Measurements from ENCODE around the gene PACS2. TPM values are rescaled to one million over a fixed set of nuclear protein-coding genes. Genes with fewer than 3 reads are reported as not detected.

The PACS2 gene
- total and polyA plus RNA-seq, 2 of the 8 experiments (the other 6 are each of a cell fraction or from before 2014, with no cell fraction given) = 38.0 to 62.8 TPM

DNA sequence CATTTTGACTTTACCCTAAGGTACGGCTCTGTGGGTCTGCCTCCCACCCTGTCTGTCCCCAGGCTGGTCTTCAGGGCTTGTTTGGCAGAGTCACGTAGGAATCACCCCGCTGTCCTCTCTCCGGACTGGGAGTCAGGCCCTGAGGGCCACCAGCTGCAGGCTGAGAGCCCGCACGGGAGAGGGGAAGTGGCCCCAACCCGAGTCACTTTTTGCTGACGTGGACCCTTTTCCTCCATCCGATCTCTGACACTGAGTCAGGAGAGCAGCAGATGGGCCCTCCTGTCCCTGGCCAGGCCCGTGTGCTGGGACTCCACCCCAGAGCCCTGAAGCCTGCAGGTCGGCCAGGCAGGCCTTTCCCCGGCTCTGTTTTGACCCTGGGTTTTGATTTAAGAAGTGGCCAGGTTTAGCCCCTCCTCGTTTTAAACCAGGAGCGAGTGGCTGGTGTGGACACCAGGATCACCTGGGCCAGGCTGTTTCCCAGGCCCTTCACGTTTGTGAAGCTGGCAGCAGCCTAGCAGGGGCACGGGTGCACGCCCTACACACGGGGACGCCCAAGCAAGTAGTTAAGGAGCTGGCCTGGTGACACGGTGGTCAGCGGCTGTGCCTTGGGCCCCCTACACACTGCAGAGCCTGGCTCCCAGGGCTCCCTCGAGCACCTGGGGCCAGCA is 71.3 kb downstream of the PACS2 start:
- no peak overlapping the region for H4K5ac ChIP-seq (ENCODE audit: insufficient read length, low read depth, low read length)
- peaks cover 3 to 30% (median 10%) of the 10 kb centered on the region in 4 experiments; a peak in 5 of 8 replicates for H3K36me3 ChIP-seq (ENCODE audit: control insufficient read depth in 2 of 4, insufficient read depth in 4 of 4, low read length in 3 of 4)
- no peak overlapping the region for H3K23ac ChIP-seq (ENCODE audit: insufficient read length)
- H4K20me1 ChIP-seq (replicated peaks in 1 of 2; ENCODE audit: control insufficient read depth in 1 of 2, insufficient read depth in 2 of 2, low read length in 2 of 2) = peaks cover 0 to 11% of the 10 kb centered on the region in 2 experiments
- no peak overlapping the region for H4K91ac ChIP-seq (replicated peaks; ENCODE audit: insufficient read length, low read length)
- no peaks in the 10 kb centered on the region for H3K23me2 ChIP-seq (ENCODE audit: low read depth, low read length)
- no peak overlapping the region for H2BK120ac ChIP-seq (replicated peaks; ENCODE audit: low read depth, low read length)
- H3K18ac ChIP-seq (ENCODE audit: extremely low read depth, low read length) = no peak overlapping the region
- no peak overlapping the region for H2BK15ac ChIP-seq (ENCODE audit: low read length)
- FAIRE-seq (no peak), DNase-seq (ENCODE audit: low read depth in 1 of 2, low spot score in 2 of 2) (no peak)
- no peak overlapping the region for H2BK20ac ChIP-seq (ENCODE audit: low read length)
- H3K14ac ChIP-seq (ENCODE audit: insufficient read length) = no peak overlapping the region
- H3K4ac ChIP-seq (replicated peaks; ENCODE audit: insufficient read length, low read depth, low read length) = no peak overlapping the region
- H3K9ac ChIP-seq (replicated peaks in 1 of 4; ENCODE audit: extremely low read depth in 1 of 4, low read depth in 3 of 4, low read length in 3 of 4) = no peak overlapping the region
- no peaks in the 10 kb centered on the region for H3K4me1 ChIP-seq (replicated peaks in 1 of 4; ENCODE audit: control insufficient read depth in 3 of 4, insufficient read depth in 4 of 4, low read length in 3 of 4)
- no peak overlapping the region for H3K56ac ChIP-seq (replicated peaks; ENCODE audit: insufficient read length, low read depth, low read length)
- CTCF ChIA-PET (ENCODE audit: partially characterized antibody) = interaction anchor here (1.2 to 1.7 kb wide), 8 partner anchors 8 to 181 kb away, joined by 3 to 7 read pairs (median 4); no protein-coding TSS in a partner anchor
- no peaks in the 10 kb centered on the region for H3K9me3 ChIP-seq (ENCODE audit: insufficient read depth in 2 of 2, low read depth in 1 of 2, low read length in 1 of 2)
- H3K4me2 ChIP-seq (ENCODE audit: insufficient read depth in 1 of 2, low read depth in 2 of 2, low read length in 2 of 2) = no peak overlapping the region
- no peak overlapping the region for H4K8ac ChIP-seq (ENCODE audit: extremely low read depth, insufficient read depth, low read length)
- no peak overlapping the region for H3K27ac ChIP-seq (ENCODE audit: low read depth, low read length)
- H2BK12ac ChIP-seq (ENCODE audit: low read depth, low read length) = no peak overlapping the region
- H3K79me2 ChIP-seq (ENCODE audit: control insufficient read depth in 1 of 2, insufficient read depth in 2 of 2, low read length in 2 of 2) = no peaks in the 10 kb centered on the region
- H2BK5ac ChIP-seq (ENCODE audit: low read depth, low read length) = no peak overlapping the region
- POLR2A ChIA-PET (ENCODE audit: partially characterized antibody) = no interaction called here
- H2AK5ac ChIP-seq (ENCODE audit: low read depth, low read length) = no peak overlapping the region
- no peaks in the 10 kb centered on the region for H3K79me1 ChIP-seq (ENCODE audit: low read depth, low read length)
- no peaks in the 10 kb centered on the region for H3K27me3 ChIP-seq (replicated peaks in 1 of 4; ENCODE audit: control insufficient read depth in 3 of 4, extremely low read depth in 1 of 4, insufficient read depth in 3 of 4, low read length in 3 of 4)
- H2AFZ ChIP-seq (ENCODE audit: low read length) = no peak overlapping the region
- WGBS, 2 experiments (ENCODE audit: extremely low coverage in 1 of 2, insufficient coverage in 1 of 2, insufficient read length in 1 of 2, insufficient replicate concordance in 2 of 2, low coverage in 1 of 2, low lambda C conversion rate in 2 of 2, missing lambda C conversion rate in 1 of 2) = 88% methylated on average over 22 of the region's 22 CpGs; no CpG with 5 or more reads in 1 of the 2 experiments
- H3K4me3 ChIP-seq (ENCODE audit: extremely low read depth in 1 of 4, insufficient read depth in 2 of 4, low read depth in 3 of 4, low read length in 4 of 4) = no peak overlapping the region
- TF ChIP-seq KDM5A (IDR thresholded peaks at IDR 0.05; ENCODE audit: low read length) (no peak), TAF7 (optimal IDR thresholded peaks at IDR 0.05; ENCODE audit: borderline replicate concordance, low read depth, low read length) (no peak), FOSL1 (IDR thresholded peaks at IDR 0.05; ENCODE audit: insufficient read depth, low read depth, low read length) (no peak), RXRA (IDR thresholded peaks at IDR 0.05; ENCODE audit: insufficient read depth, low read depth, low read length) (no peak), NRF1 (IDR thresholded peaks at IDR 0.05; ENCODE audit: low read depth, low read length) (no peak), CREB1 (IDR thresholded peaks at IDR 0.05) (no peak), CHD2 (IDR thresholded peaks at IDR 0.05; ENCODE audit: low read length) (no peak), EZH2 (IDR thresholded peaks at IDR 0.05; ENCODE audit: low read depth, low read length, severe bottlenecking) (no peak), RBBP5 (IDR thresholded peaks at IDR 0.05; ENCODE audit: borderline replicate concordance, low read depth, low read length) (no peak), SUZ12 (IDR thresholded peaks at IDR 0.05; ENCODE audit: low read length) (no peak)
- TF ChIP-seq, protein P1, sequence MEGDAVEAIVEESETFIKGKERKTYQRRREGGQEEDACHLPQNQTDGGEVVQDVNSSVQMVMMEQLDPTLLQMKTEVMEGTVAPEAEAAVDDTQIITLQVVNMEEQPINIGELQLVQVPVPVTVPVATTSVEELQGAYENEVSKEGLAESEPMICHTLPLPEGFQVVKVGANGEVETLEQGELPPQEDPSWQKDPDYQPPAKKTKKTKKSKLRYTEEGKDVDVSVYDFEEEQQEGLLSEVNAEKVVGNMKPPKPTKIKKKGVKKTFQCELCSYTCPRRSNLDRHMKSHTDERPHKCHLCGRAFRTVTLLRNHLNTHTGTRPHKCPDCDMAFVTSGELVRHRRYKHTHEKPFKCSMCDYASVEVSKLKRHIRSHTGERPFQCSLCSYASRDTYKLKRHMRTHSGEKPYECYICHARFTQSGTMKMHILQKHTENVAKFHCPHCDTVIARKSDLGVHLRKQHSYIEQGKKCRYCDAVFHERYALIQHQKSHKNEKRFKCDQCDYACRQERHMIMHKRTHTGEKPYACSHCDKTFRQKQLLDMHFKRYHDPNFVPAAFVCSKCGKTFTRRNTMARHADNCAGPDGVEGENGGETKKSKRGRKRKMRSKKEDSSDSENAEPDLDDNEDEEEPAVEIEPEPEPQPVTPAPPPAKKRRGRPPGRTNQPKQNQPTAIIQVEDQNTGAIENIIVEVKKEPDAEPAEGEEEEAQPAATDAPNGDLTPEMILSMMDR (IDR thresholded peaks at IDR 0.05; ENCODE audit: control extremely low read depth in 1 of 3, insufficient read depth in 1 of 3, low read depth in 1 of 3, low read length in 3 of 3) = no peak

All from H1 (cell line).